Adipose tissue (tissue), 3 donors: ENCODE data around the gene NPFFR2. TPM values are rescaled to one million over a fixed set of nuclear protein-coding genes. Genes with fewer than 3 reads are reported as not detected.
"Not testable (repeated sequence)": the region's sequence is repeated elsewhere in the genome, so short reads cannot be mapped to it uniquely, and the experiment has no call there.

Experiments used
- H3K27ac ChIP-seq: one replicate; pipeline ENCODE4 v1.5.1; 2013; ENCODE audit warnings: low read depth, low read length
- WGBS, 3 donors: extraction: QIAGEN DNeasy Blood & Tissue Kit; methylation state at CpG; one replicate each; pipeline ENCODE4 v1.1.7; 2013; 5-methylcytosine and 5-hydroxymethylcytosine counted together
- polyA plus RNA-seq, 3 donors: library from polyadenylated mRNA; stranded (reverse); fragments of 200-250 nt; gene quantifications; one replicate each; pipeline ENCODE4 v1.2.3, GENCODE V29; 2013
- donor health status: healthy with polysubstance abuse.
- donor health status: Bipolar disorder and iron deficiency.
- donor health status: healthy.

The NPFFR2 gene
- polyA plus RNA-seq, 3 donors = 0.04 TPM; not detected in 2

- H3K27ac ChIP-seq = no peak overlapping the region
- 71 to 88% (median 85%) methylated on average over 2 of the region's 2 CpGs for WGBS, 3 donors
Measured at GRCh38 chr4:72109364-72109763, 77.6 kb downstream of the NPFFR2 start.

GRCh38 chr4:72109959-72110497, 78.2 kb downstream of the NPFFR2 start:
- no peak overlapping the region for H3K27ac ChIP-seq
- 65 to 83% (median 75%) methylated on average over 2 of the region's 2 CpGs for WGBS, 3 donors

- 86 to 88% (median 88%) methylated on average over 1 of the region's 1 CpG for WGBS, 3 donors
- no peak overlapping the region for H3K27ac ChIP-seq
Measured at GRCh38 chr4:72110886-72111285, 79.1 kb downstream of the NPFFR2 start.

GRCh38 chr4:72111863-72112262, 80.1 kb downstream of the NPFFR2 start:
- no peak overlapping the region for H3K27ac ChIP-seq

- H3K27ac ChIP-seq = no peak overlapping the region
- WGBS, 3 donors = 61 to 87% (median 83%) methylated on average over 3 of the region's 3 CpGs
Measured at GRCh38 chr4:72112514-72113156, 80.8 kb downstream of the NPFFR2 start.

GRCh38 chr4:72118017-72118416, 86.2 kb downstream of the NPFFR2 start:
- H3K27ac ChIP-seq = no peak overlapping the region
- WGBS, 3 donors = 77 to 88% (median 78%) methylated on average over 3 of the region's 3 CpGs

GRCh38 chr4:72119946-72120345, 88.1 kb downstream of the NPFFR2 start:
- WGBS, 3 donors = 42 to 52% (median 46%) methylated on average over 3 of the region's 3 CpGs
- no peak overlapping the region for H3K27ac ChIP-seq

GRCh38 chr4:72128741-72129140, 96.9 kb downstream of the NPFFR2 start:
- H3K27ac ChIP-seq = no peak overlapping the region

- WGBS, 3 donors = 82 to 89% (median 86%) methylated on average over 6 of the region's 6 CpGs
- no peak overlapping the region for H3K27ac ChIP-seq
Measured at GRCh38 chr4:72136429-72136828, 104.6 kb downstream of the NPFFR2 start.

- 46 to 58% (median 46%) methylated on average over 2 of the region's 2 CpGs for WGBS, 3 donors
- not testable (repeated sequence) for H3K27ac ChIP-seq
Measured at GRCh38 chr4:72139997-72140396, 108.2 kb downstream of the NPFFR2 start.

- WGBS, 3 donors = 68 to 74% (median 72%) methylated on average over 2 of the region's 2 CpGs
- no peak overlapping the region for H3K27ac ChIP-seq
Measured at GRCh38 chr4:72144241-72144640, 112.4 kb downstream of the NPFFR2 start.

- H3K27ac ChIP-seq = no peak overlapping the region
Measured at GRCh38 chr4:72152731-72153130, 120.9 kb downstream of the NPFFR2 start.

GRCh38 chr4:72153634-72154033, 121.8 kb downstream of the NPFFR2 start:
- WGBS, 3 donors = 33 to 54% (median 37%) methylated on average over 7 to 8 of the region's 8 CpGs
- H3K27ac ChIP-seq = not testable (repeated sequence)

- not testable (repeated sequence) for H3K27ac ChIP-seq
- 86 to 90% (median 87%) methylated on average over 14 of the region's 14 CpGs for WGBS, 3 donors
Measured at GRCh38 chr4:72169285-72169684, 137.5 kb downstream of the NPFFR2 start.

GRCh38 chr4:72169861-72170260, 138.1 kb downstream of the NPFFR2 start:
- no peak overlapping the region for H3K27ac ChIP-seq
- 81 to 87% (median 85%) methylated on average over 3 of the region's 3 CpGs for WGBS, 3 donors

GRCh38 chr4:72171761-72172160, 140.0 kb downstream of the NPFFR2 start:
- no peak overlapping the region for H3K27ac ChIP-seq
- WGBS, 3 donors = 23 to 50% (median 36%) methylated on average over 1 of the region's 1 CpG

- no peak overlapping the region for H3K27ac ChIP-seq
- WGBS, 3 donors = 70 to 94% (median 86%) methylated on average over 1 of the region's 1 CpG
Measured at GRCh38 chr4:72179342-72179741, 147.5 kb downstream of the NPFFR2 start.

- H3K27ac ChIP-seq = no peak overlapping the region
- WGBS, 3 donors = 81 to 92% (median 88%) methylated on average over 1 of the region's 1 CpG
Measured at GRCh38 chr4:72186714-72187113, 154.9 kb downstream of the NPFFR2 start.

- H3K27ac ChIP-seq = no peak overlapping the region
- 67 to 76% (median 72%) methylated on average over 8 of the region's 8 CpGs for WGBS, 3 donors
Measured at GRCh38 chr4:72194046-72194445, 162.2 kb downstream of the NPFFR2 start.

- 63 to 70% (median 64%) methylated on average over 1 of the region's 1 CpG for WGBS, 3 donors
- no peak overlapping the region for H3K27ac ChIP-seq
Measured at GRCh38 chr4:72194453-72194852, 162.7 kb downstream of the NPFFR2 start.
